Mucosa of rectum (tissue), 2 donors: Measurements from ENCODE around the gene USH1G.
"Not testable (repeated sequence)": the region's sequence is repeated elsewhere in the genome, so short reads cannot be mapped to it uniquely, and the experiment has no call there.

Experiments used
- H3K27ac ChIP-seq, 2 donors: one replicate each; pipeline ENCODE4 v1.7.0; 2013; ENCODE audit warnings: inconsistent platforms in 2 of 2, low read depth in 2 of 2, low read length in 2 of 2
- H3K27me3 ChIP-seq, 2 donors: one replicate each; pipeline ENCODE4 v1.7.0; 2013; ENCODE audit warnings: low read length in 2 of 2; ENCODE audit not compliant: control insufficient read depth in 2 of 2, insufficient read depth in 2 of 2
- H3K36me3 ChIP-seq, 2 donors: one replicate each; pipeline ENCODE4 v1.7.0; 2013; ENCODE audit warnings: low read length in 2 of 2; ENCODE audit not compliant: control insufficient read depth in 2 of 2, insufficient read depth in 2 of 2
- H3K4me1 ChIP-seq, 2 donors: one replicate each; pipeline ENCODE4 v1.7.0; 2013; ENCODE audit warnings: low read length in 2 of 2, mild to moderate bottlenecking in 1 of 2; ENCODE audit not compliant: control insufficient read depth in 2 of 2, insufficient read depth in 2 of 2
- H3K4me3 ChIP-seq, 2 donors: one replicate each; pipeline ENCODE4 v1.7.0; 2013; ENCODE audit warnings: low read length in 2 of 2
- H3K9ac ChIP-seq, 2 donors: one replicate each; pipeline ENCODE4 v1.7.0; 2013; ENCODE audit warnings: low read length in 2 of 2, low read depth in 1 of 2, mild to moderate bottlenecking in 1 of 2
- H3K9me3 ChIP-seq, 2 donors: one replicate each; pipeline ENCODE4 v1.7.0; 2013; ENCODE audit warnings: low read length in 2 of 2; ENCODE audit not compliant: control insufficient read depth in 2 of 2
- donor health status: healthy.
- donor health status: Normal muscosa, but diverticular disease.

The USH1G gene

DNA sequence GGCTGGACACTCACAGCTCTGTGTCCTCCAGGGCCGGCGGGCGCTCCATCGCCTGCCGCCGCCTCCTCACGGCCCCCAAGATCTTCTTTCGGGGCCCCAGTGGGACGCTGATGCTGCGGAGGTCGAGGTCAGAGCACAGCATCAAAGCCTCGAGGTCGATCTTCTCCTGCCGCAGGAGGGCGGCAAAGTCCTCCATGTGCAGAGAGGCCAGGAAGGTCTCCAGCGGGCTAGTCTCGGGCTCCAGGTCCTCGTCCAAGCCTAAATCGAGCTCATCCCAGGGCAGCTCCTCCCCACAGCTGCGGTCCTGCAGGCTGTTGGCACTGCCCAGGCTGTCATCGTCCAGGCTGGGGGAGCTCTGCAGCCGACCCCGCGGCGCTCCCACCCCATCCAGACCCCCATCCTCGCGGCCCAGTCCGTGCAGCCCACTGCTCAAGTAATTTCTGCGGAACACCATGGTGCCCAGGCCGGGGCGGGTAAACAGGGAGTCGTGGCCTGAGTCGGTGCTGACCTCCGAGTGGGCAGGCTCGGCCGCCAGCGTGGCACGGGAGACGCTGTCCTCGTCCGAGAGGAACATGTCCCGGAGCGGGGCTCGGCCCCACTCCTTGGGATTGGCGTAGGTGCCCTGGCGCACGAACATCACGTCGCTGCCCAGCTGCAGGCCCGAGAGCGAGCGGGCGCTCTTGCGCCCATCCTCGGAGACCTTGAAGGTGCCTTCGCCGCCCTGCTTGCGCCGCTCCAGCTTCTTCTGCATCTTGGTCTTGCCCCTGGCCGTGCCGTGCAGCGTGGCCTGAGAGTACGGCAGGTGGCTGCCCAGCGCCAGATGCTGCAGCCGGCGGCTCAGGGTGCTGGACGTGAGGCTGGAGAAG is 3.4 kb downstream of the USH1G start:
- H3K4me1 ChIP-seq = peaks cover 0 to 7% of the 10 kb centered on the region in 2 donors
- peaks cover 22 to 37% of the 10 kb centered on the region in 2 donors for H3K27me3 ChIP-seq
- H3K27ac ChIP-seq = no peak overlapping the region
- H3K9ac ChIP-seq = no peak overlapping the region
- no peaks in the 10 kb centered on the region for H3K9me3 ChIP-seq
- H3K36me3 ChIP-seq = no peaks in the 10 kb centered on the region
- H3K4me3 ChIP-seq = no peak overlapping the region

DNA sequence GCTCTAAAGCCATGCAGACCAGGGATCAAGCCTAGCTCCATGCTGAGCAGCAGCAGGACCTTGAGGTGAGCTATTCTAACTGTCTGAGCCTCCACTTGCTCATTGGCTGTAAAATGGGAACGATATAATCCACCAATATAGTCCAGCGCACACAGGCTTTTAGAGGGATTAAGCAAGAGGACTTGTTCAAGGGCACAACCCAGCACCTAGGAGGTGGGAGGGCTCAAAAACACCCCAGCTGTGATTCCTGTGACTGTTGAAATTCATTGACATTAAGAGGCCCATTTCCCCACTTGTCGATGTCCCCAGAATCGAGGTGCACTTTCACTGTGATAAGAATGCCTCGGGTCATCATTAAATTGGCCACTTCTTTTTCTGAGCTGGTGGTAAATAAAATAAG is 4.1 kb downstream of the USH1G start:
- Histone ChIP-seq H3K27me3 (peaks cover 14 to 29% of the 10 kb centered on the region in 2 donors), H3K27ac (no peak overlapping the region), H3K4me3 (no peak overlapping the region), H3K9ac (no peak overlapping the region), H3K36me3 (no peaks in the 10 kb centered on the region), H3K4me1 (peaks cover 0 to 2% of the 10 kb centered on the region in 2 donors), H3K9me3 (no peaks in the 10 kb centered on the region)

DNA sequence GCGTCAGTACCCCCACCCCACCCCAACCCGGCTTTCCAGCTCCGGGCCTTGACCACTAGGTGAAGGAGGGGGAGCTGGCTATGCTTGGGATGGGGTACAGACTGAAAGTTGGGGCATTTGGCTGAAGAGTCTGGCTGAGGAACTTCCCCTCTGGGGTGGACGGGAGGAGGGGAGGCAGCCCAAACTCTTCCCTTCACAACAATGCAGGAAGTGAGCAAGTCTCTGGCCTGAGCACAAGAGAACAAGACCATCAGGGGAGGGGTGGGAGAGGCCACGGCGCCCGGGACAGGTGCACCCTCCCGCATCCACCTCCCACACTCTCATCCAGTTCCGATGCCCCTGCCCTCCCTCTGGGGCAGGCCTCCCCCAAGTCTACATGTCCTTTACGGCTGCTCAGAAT is 5.6 kb downstream of the USH1G start:
- H3K9ac ChIP-seq = no peak overlapping the region
- no peaks in the 10 kb centered on the region for H3K36me3 ChIP-seq
- peaks cover 7 to 20% of the 10 kb centered on the region in 2 donors for H3K27me3 ChIP-seq

DNA sequence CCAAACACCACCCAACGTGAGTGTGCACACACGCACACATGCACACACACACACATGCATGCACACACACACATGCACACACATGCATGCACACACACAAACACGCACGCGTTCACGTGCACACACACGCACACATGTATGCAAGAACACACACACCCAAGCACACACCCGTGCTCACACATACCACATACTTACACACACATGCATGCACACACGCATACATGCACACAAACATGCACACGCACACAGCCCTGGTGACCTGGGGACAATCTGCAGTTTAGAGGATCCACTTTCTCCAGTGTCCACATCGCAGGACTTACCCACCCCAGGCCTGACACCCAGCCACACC is 6.2 kb downstream of the USH1G start:
- no peaks in the 10 kb centered on the region for H3K4me1 ChIP-seq
- H3K36me3 ChIP-seq = no peaks in the 10 kb centered on the region
- H3K27me3 ChIP-seq = peaks cover 4 to 17% of the 10 kb centered on the region in 2 donors
- H3K4me3 ChIP-seq = no peak overlapping the region
- H3K9me3 ChIP-seq = no peaks in the 10 kb centered on the region
- no peak overlapping the region for H3K27ac ChIP-seq
- H3K9ac ChIP-seq = no peak overlapping the region

More for the DNA sequence above, 5.6 kb downstream of the USH1G start:
- no peaks in the 10 kb centered on the region for H3K9me3 ChIP-seq
- no peak overlapping the region for H3K27ac ChIP-seq
- H3K4me3 ChIP-seq = no peak overlapping the region
- no peaks in the 10 kb centered on the region for H3K4me1 ChIP-seq

DNA sequence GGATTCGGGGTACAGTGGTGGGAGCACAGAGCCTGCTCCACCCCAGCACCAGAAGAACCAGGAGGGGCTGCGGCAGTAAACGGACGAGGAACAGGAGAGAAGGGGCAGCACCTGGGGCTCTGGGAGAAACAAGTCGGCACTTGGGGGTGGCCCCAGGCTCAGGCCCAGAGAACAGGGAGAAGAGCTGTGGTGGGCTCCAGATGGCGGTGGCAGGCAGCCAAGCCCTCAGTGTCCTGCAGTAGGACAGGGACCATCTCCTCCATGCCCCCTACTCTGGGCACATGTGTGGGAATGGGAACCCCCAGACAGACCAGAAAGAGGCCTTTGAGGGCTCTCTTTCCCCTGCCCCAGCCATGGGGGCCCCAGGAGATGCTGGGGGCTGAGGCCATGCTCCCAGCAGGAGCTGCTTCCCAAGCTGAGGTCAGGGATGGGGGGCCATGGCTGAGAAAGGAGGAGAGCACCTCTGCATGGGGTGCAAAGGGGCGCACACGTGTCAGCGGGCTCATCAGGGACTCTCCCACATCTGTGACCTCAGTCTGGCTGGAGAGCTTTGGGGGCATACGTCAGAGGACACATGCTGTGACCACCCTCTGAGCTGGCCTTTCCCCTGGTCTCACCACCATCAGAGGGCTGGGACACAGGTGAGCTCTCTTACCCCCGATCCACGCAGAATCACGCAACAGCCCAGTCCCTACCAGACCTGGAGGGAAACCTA is 6.8 kb downstream of the USH1G start:
- H3K9ac ChIP-seq = no peak overlapping the region
- H3K27me3 ChIP-seq = peaks cover 0 to 13% of the 10 kb centered on the region in 2 donors
- H3K27ac ChIP-seq = no peak overlapping the region
- no peaks in the 10 kb centered on the region for H3K9me3 ChIP-seq
- no peaks in the 10 kb centered on the region for H3K36me3 ChIP-seq
- no peak overlapping the region for H3K4me3 ChIP-seq
- H3K4me1 ChIP-seq = no peaks in the 10 kb centered on the region

DNA sequence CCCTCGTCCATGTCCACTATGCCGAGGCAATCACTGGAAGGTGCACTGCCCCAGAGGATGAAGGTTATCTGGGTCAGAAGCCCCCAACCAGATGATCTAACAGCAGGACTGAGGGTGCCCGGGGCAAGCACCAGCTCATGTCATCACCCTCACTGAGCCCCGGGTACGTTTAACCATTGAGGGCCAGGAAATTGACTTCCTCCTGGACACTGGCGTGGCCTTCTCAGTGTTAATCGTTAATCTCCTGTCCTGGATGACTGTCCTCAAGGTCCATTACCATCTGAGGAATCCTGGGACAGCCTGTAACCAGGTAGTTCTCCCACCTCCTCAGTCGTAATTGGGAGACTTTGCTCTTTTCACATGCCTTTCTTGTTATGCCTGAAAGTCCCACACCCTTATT is 11.6 kb downstream of the USH1G start:
- not testable (repeated sequence) for H3K36me3 ChIP-seq, H3K4me3 ChIP-seq, H3K27me3 ChIP-seq, H3K9me3 ChIP-seq, H3K4me1 ChIP-seq, H3K9ac ChIP-seq, H3K27ac ChIP-seq

DNA sequence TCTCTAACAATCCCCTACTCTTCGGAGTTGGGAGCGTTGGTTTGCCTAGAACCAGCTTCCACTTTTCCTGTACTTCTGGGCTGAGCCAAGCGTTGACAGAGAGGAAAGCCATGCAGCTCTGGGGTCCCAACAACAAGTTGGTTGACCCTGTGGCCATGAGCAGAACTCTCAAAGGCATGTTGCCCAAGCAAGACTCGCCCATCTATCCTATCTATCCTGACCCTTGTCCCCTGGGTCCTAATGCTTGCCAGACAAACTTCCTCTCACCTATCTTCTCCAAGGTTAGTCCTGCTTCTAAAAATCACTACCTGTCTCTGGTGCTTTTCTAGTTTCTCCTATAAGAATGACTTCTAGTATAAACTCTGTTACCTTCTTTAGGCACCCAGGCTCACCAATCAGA is 14.0 kb downstream of the USH1G start:
- H3K4me1 ChIP-seq, H3K4me3 ChIP-seq, H3K9ac ChIP-seq, H3K9me3 ChIP-seq, H3K27me3 ChIP-seq, H3K36me3 ChIP-seq, H3K27ac ChIP-seq: not testable (repeated sequence)

DNA sequence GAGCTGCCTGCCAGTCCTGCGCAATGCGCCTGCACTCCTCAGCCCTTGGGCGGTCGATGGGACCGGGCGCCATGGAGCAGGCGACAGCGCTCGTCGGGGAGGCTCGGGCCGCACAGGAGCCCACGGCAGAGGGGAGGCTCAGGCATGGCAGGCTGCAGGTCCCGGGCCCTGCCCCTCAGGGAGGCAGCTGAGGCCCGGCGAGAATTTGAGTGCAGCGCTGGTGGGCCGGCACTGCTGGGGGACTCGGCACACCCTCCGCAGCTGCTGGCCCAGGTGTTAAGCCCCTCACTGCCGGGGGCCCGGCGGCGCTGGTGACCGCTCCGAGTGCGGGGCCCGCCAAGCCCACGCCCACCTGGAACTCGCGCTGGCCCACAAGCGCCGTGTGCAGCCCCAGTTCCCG is 16.0 kb downstream of the USH1G start:
- Histone ChIP-seq H3K27ac (no peak overlapping the region), H3K36me3 (no peaks in the 10 kb centered on the region), H3K4me3 (no peak overlapping the region), H3K9ac (no peak overlapping the region), H3K27me3 (peaks cover 4 to 7% of the 10 kb centered on the region in 2 donors), H3K4me1 (no peaks in the 10 kb centered on the region), H3K9me3 (no peaks in the 10 kb centered on the region)

DNA sequence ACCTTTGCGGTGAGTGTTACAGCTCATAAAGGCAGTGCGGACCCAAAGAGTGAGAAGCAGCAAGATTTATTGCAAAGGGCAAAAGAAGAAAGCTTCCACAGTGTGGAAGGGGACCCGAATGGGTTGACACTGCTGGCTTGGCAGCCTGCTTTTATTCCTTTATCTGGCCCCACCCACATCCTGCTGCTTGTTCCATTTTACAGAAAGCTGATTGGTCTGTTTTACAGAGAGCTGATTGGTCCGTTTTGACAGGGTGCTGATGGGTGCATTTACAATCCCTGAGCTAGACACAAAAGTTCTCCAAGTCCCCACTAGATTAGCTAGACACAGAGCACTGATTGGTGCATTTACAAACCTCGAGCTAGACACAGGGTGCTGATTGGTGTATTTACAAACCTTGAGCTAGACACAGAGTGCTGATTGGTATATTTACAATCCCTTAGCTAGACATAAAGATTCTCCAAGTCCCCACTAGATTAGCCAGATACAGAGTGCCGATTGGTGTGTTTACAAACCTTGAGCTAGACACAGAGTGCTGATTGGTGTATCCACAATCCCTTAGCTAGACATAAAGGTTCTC is 16.8 kb downstream of the USH1G start:
- H3K9ac ChIP-seq, H3K4me1 ChIP-seq, H3K9me3 ChIP-seq, H3K4me3 ChIP-seq, H3K36me3 ChIP-seq, H3K27me3 ChIP-seq, H3K27ac ChIP-seq: not testable (repeated sequence)

DNA sequence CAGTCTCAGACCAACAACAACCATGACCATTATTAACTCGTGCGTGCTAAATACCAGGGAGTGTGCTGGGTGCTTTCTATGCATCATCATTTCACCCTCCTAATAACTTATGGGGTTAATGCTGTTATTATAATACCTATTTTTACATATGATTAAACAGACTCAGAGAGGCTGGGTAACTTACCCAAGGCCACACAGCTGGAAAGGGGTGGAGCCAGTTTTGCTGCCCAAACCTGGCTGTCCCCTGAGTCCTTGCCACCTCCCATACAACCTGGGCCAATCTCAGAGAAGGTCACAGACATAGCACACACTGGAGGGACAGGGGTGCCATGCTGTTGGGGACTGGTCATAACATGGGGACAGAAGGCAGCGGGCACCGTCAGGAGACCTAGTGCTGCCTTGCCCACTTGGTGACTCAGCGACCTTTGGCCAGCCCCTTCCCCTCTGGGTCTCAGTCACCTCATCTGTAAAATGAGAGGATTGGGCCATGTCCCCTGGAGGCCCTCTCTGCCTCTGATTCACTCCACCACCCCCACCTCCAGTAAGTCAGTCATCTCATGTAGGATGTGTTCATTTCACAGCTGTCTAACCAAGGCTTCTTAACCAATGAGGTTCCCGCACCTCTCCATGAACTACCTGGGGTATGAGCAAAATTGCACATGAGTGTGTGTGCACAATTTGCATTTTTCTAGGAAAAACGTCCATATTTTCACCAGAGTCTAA is 18.2 kb downstream of the USH1G start:
- H3K9ac ChIP-seq = no peak overlapping the region
- H3K27me3 ChIP-seq = peaks cover 4 to 7% of the 10 kb centered on the region in 2 donors
- no peak overlapping the region for H3K27ac ChIP-seq
- no peaks in the 10 kb centered on the region for H3K36me3 ChIP-seq
- no peak overlapping the region for H3K4me3 ChIP-seq
- H3K4me1 ChIP-seq = no peaks in the 10 kb centered on the region
- H3K9me3 ChIP-seq = no peaks in the 10 kb centered on the region
